ENCODE measurements around the gene TMPRSS11A. TPM values are rescaled to one million over a fixed set of nuclear protein-coding genes. Genes with fewer than 3 reads are reported as not detected.
A peak's percentile ranks its signal among the peaks of the same experiment; 100 is the strongest.

TMPRSS11A gene, protein sequence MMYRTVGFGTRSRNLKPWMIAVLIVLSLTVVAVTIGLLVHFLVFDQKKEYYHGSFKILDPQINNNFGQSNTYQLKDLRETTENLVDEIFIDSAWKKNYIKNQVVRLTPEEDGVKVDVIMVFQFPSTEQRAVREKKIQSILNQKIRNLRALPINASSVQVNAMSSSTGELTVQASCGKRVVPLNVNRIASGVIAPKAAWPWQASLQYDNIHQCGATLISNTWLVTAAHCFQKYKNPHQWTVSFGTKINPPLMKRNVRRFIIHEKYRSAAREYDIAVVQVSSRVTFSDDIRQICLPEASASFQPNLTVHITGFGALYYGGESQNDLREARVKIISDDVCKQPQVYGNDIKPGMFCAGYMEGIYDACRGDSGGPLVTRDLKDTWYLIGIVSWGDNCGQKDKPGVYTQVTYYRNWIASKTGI
- polyA plus RNA-seq (ENCODE audit: insufficient read depth in 1 of 5, insufficient read length in 5 of 5, low replicate concordance in 1 of 5) = under 1 TPM; 0.04 to 0.09 (median 0.05) TPM
- long read RNA-seq, donor 1 = 0 reads
- long read RNA-seq, donor 2 = 0 reads
- long read RNA-seq, donor 3 = 0 reads
- long read RNA-seq, donor 4 = 0 reads
- long read RNA-seq, donor 5 = 0 reads
- long read RNA-seq, donor 6 = 0 reads
- long read RNA-seq, donor 7 = 0 reads
- long read RNA-seq, donor 8 = 0 reads

DNA sequence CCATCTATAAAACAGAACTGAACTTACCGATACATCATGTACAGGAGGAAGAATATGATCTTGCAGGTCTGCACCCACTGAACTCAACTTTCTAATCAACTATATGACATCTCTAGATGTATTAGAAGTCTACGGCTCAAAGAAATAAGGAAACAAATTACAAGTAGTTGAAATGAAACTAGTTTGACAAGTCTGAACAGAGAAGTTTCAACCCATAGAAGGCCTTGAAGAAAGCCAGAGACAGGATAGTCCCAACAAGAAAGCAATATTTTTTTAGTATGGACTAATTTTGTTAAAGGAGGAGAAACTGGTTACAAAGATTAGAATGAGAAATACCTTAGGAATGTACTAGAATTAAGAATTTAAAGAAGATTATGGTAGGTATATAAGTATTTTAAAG, at the start of gene TMPRSS11A:
Gene TMPRSS11A (minus strand): TSS at position 138 of the 400 bp plus-strand sequence. CDS start 100 bp downstream, at position 38.
- no peak for DNase-seq

DNA sequence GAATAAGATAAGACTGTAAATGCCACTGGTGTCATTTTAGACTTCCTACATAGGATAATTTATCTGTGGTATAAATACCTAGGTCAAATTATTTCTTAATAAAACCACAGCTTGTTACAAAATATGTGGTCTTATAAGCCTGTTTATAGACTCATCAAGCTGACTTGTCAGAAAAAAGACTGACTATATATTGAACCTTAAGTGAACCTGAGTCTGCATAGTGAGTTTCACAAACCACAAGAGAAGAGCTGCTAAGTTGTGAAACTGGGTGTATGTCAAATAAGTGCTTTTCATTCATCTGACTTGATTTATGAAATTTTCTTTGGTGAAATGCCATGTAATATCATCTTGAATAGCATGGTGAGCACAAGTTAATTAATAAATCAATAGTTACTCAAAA, 48.4 kb upstream of the TMPRSS11A start:
- no peak for DNase-seq

DNA sequence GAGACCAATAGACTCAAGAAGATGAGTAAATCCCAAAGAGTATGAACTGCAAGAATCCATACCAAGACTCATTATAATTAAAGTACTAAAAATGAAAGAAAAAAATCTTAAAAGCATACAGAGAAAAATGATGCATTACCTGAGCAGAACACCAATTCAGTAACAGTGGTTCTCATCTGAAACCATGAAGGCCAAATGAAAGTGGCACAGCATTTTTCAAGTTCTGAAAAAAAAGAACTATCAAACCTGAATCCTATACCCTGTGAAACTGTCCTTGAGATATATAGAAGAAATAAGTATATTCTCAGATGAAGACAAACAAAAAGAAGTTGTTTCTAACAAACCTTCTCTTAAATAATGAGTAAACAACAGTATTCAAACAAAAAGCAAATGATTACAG, 39.6 kb upstream of the TMPRSS11A start:
- DNase-seq = no peak

DNA sequence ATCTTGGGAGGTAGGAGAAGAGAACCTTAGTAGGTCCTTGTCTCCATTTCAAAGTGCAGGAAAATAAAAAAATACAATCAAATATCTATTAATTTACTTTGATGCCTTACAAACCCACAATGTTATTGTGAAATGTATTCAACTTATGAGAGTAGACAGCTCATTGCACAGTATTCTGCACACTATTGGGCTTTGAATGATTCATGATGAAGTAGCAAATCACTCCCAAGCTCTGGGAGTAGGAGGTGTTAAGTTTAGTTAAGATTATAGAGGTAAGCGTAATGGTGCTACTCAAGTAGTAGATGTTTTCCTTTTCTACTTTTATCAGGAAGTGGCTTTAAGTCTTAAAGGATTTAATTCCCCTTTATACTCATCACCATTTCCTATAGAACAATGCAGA, 32.8 kb upstream of the TMPRSS11A start:
- DNase-seq = no peak

DNA sequence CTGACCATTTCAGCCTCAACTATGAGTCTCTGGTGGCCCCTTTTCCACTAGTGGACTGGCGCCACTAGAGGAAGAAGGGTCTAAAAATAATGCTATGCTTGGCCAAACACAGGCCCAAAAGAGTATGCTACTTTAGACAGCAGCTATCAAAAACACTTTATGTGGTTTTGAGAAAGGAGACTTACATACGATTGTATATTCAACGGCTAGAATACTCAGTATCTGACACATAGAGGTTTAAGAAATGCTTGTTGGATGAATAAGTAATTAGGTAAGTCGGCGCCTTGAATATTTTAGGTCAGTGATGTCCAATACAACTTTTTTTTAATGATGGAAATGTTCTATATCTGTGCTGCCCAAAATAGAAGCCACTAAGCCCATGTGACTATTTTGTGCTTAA, 25.7 kb upstream of the TMPRSS11A start:
- DNase-seq = no peak

DNA sequence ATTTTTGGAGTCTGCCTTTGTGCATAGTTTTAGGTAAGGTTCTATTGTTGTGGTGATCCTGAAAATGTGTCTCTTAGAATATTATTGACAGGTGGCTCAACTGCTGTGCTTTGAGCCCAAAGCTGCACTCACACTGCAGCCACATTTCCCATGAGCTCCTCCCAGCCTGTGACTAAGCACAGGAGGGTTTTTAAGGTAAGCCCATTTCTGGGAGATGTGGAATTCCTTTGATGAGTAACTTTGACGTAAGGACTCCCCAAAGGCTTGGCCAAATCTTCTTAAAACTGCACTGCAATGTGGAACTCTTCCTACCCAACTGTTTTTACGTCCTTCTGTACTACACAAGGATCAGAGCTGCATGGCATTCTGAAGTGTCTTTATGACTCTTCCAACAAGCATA, 20.0 kb upstream of the TMPRSS11A start:
- DNase-seq = no peak

DNA sequence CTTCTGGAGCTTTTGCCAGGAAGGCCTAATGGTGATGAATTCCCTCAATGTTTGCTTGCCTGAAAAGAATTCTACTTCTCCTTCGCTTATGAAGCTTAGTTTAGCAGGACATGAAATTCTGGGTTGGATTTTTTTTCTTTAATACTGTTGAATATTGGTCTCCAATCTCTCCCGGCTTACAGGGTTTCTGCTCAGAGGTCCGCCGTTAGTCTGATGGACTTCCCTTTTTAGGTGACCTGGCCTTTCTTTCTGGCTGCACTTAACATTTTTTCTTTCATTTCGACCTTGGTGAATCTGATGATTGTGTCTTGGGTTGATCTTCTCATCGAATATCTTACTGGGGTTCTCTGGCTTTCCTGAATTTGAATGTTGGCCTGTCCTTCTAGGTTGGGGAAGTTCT, 17.2 kb upstream of the TMPRSS11A start:
- no peak for DNase-seq

DNA sequence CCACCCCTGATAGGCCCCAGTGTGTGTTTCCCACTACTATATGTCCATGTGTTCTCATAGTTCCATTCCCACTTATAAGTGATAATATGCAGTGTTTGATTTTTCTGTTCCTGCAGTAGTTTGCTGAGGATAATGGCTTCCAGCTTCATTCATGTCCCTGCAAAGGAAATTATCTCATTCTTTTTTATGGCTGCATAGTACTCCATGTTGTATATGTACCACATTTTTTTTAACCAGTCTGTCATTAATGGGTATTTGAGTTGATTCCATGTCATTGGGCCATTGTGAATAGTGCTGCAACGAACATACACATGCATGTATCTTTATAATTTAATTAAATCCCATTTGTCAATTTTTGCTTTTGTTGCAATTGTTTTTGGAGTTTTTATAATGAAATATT, 10.3 kb upstream of the TMPRSS11A start:
- no peak for DNase-seq

DNA sequence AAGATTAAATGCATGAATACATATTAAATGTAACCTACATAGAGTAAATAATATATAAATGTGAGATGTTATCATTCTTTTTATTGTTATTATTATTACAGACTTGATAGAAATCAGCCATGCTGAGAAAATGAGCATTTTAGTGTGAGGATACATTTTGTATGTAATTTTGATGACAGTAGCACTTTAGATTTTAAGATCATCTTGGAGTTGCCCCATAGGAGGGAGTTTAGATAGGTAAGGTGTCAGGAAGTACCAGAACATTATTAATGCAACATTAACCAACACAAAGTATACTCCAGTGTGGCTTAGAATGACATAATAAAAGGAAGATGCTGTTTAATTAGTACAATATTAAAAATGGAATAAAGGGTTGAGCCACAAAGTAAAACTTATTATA, 8.4 kb downstream of the TMPRSS11A start:
- DNase-seq = no peak

DNA sequence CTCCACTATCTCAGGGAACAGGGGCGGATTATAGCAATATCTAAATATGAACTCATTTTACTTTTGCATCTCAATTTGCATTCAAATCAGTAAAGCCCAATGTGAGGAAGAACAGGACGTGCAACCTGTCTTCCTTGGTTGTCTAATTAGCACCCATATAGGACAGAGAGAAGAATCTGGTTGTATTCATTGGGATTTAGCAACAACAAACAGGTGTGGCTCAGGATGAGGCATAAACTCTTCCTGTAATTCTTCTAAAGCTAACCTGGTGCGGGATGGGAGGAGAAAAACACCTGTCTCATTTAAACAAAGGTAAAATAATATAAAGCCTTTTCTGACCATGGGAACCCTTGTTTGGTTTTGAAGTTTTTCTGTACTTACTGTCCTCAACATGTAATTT, 22.2 kb downstream of the TMPRSS11A start:
- DNase-seq = no peak

DNA sequence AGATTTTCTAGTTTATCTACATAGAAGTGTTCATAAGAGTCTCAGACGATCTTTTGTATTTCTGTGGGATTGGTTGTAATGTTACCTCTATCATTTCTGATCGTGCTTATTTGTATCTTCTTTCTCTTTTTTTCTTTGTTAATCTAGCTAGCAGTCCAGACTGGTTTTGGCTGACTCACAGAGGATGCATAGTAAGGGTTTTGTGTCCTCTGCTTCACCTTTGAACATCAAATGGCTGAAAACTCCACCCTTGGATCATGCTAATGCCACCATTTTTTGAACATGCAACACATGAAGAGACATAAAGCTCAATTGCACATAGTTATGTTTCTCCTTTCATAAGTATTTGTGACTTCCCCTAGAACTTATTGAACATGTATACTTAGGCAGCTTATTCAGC, 22.8 kb downstream of the TMPRSS11A start:
- no peak for DNase-seq

DNA sequence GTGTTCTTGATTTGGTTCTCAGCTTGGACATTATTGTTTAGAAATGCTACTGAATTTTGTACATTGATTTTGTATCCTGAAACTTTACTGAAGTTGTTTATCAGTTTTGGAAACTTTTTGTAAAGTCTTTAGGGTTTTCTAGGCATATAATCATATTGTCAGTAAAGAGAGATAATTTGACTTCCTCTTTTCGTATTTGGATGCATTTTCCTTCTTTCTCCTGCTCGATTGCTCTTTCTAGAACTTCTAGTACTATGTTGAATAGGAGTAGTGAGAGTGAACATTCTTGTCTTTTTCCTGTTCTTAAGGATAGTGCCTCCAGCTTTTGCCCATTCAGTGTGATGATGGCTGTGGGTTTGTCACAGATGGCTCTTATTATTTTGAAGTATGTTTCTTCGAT, 24.1 kb downstream of the TMPRSS11A start:
- no peak for DNase-seq

DNA sequence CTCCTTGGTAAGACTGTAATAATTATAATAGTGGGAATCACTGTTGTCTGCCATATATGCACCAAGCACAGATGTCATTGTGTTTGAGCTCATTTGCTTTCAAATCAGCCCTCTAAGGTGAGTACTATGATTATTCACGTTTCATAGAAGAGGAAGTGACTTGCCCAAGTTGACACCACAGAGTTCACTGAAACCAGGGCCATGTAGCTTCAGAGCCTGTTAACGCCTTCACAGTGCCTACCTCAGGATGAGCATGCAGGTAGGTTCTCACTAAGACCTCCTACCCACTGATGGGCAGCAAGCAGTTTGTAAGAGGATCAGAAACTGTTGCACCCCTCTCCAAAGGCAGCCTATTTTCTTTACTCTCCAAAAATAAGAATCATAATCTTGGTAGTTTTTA, 27.4 kb downstream of the TMPRSS11A start:
- no peak for DNase-seq

DNA sequence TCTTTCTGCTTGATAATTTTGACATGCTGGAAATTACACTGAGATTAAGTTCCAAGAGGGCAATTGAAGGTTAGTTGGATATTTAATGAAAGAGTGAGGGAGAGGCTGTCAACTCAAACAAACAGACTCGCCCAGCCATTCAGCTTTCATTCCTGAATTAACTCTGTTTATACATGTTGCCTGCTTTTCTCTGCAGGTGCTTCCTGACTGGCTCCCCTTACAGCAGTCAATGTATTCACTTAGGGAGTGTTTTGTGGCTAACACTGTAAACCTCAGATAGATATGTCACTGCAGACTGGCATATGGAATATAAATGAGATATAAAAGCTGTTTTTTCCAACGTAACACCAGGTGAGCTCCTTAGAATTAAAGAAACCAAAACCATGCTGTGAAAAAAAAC, 28.7 kb downstream of the TMPRSS11A start:
- peak; percentile 8 to 30 for DNase-seq

DNA sequence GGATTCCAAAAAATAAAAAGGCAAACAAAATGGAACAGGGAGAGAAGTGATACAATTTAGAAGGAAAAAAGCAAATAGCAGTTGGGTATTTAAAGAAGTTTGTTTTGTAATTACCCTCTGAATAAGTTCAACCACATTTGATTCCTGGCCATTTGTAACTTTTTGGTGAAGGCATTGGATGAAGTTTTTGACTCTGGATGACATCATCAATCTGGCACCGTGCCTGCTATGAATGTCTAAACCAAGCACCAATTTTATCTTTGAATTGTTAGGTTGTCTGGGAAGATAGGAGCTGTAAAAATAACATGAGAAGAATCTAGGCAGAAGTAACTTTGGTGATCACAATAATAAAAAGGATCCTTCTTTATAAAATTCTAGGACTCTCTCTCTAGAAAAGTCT, 29.5 kb downstream of the TMPRSS11A start:
- no peak for DNase-seq

DNA sequence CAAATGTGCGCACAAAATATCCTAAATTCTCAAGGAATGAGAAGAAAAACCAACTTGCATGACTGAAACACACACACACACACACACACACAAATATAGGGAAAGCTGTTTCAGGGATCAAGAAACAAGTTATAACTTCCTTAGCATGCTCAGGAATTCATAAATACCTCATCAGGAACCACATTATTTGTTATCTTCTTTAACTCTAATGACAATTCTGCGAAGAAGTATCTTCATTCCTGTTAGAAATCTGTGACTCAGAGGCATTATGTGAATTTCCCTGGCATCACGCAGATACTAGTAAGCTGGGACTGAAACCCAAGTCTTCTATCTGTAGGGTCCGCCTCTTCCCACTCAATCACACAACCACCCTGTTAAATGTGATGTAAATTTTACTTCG, 30.3 kb downstream of the TMPRSS11A start:
- DNase-seq = no peak

DNA sequence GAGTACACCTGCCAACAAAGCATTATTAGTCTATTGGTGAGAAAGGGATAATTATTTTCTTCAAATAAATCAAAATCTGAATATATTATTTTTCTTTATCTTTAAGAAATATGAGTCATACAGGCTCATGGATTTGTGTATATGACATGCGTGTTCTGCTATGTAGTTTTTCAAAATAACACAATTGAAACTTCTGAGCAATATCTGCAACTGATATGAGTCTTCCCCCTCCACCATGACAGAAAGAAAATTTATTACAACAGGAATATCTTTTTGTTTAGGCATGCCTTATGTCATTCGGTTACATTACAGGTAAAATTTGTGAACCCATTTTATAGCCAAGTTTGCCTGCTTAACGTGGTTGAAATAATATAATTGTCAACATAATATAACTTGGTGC, 32.0 kb downstream of the TMPRSS11A start:
- no peak for DNase-seq

DNA sequence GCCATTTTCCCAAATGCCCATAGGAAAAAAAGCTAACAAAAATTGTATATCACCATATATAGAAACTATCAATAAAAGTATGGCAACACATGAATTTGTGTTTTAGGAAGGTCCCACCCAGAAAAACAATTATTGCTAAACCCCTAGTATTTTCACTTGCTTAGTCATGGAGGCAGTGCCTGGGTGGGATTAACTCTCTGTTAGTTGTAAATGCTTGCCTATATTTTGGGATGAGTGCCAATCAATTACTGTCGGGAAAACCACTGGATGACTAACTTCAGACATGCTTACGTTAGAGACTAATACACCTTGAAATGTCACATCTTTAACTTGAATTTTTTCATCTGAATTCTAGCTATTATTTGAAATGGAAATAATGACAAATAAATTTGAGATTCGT, 33.9 kb downstream of the TMPRSS11A start:
- DNase-seq = no peak

DNA sequence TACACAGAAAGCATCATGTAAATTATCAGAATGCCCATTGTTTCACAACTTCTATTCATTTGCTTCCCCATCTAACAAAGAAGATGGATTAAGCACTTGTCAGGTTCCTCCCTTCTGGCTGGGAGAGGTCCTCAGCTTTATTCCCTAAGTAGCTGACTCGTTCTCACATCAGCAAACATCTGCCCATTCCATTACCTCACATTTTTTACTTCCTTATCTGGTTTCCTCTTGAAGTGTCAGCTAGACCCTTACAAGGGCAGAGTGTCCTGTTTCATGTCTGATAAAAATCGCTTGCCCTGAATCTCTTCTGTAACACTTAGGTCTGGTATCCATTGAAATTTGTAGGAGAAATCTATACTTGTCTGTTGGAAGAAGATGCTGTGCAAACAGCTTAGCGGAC, 34.7 kb downstream of the TMPRSS11A start:
- no peak for DNase-seq

DNA sequence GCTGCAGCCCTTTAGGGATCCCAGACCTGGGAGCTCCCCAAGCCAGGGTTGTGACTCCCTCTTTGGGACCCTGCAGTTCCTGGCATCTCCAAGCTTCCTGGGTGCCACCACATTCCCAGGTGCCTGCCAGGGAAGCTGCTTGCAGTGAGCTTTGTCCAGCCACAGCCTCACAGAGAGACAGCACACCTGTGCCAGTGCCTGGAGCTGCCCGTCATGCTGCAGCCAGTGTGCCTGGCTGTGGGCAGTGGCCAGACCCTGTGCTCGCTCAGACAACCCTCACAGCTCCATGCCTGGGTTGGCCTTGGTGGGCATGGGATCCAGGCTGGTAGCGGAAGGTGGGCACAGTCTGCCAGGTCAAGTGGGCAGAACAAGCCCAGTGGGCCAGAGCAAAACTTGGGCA, 36.0 kb downstream of the TMPRSS11A start:
- no peak for DNase-seq

DNA sequence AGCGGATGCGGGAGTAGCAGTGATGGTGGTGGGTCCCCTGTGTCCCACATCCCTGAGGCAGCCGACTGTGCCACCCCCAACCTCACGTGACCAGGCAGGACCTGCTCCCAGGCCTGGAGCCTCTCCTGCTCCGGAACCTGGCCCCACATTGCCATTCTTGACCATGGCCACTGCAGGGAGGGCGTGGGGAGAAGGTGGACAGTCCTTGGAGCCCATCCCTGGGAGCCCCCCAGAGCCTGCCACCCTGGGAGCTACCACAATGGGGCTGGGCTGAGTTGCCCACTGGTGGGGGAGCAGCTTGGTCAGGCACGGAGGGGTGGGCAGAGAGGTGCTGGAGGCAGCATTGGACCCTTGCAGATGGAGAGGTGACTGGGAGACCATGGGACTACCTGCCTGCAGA, 36.8 kb downstream of the TMPRSS11A start:
- no peak for DNase-seq

DNA sequence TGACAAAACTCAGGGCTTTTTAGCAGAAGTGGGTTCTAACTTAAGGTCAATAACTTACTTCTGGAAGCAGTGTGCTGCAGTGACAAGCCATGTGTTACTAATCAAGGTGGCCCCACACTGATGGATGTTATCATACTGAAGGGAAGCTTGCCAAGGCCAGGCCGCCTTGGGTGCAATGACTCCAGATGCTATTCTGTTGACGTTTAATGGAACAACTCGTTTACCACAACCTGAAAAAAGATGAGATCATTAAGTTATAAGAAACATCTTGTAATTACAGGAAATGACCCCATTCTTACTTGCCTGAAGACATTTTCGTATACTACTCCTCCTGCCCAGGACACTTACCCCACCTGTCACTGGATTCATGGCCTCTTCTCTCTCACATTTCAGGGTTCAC, 40.6 kb downstream of the TMPRSS11A start:
- no peak for DNase-seq

DNA sequence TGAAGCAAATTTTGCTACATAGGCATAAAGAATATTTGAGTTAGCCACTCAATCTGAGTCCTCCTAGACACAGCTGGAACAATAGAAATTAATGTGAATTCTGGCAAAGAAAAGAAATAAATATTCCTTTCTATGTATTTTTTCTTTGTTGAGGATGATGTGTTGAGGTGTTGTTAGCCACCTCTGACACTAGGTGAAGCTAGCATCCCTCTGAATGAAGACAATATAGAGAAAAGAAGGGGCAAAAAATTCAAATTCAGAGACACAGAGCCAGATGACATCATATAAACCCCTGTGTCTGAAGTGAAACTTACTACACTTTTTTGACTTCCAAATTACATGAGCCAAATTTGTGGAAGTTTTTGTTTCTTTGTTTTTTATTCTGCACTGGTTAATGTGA, 44.9 kb downstream of the TMPRSS11A start:
- no peak for DNase-seq
